Measurements from ENCODE around the gene STARD3. TPM values are rescaled to one million over a fixed set of nuclear protein-coding genes. Genes with fewer than 3 reads are reported as not detected.
"Not testable (repeated sequence)": the region's sequence is repeated elsewhere in the genome, so short reads cannot be mapped to it uniquely, and the experiment has no call there.

Gene STARD3
- polyA plus RNA-seq, 2 of the 4 experiments (the other 2 are of a cell fraction): 54.6 to 56.0 TPM

- H3K27ac ChIP-seq: no peak overlapping the region
- ChIA-PET CTCF (interaction anchor here (1.2 to 50.7 kb wide), 4 partner anchors 8 to 61 kb away, joined by 3 to 1391 read pairs (median 120); partner anchors contain the start of genes PNMT, PPP1R1B and STARD3), POLR2A (interaction anchor here (0.5 to 1.2 kb wide), 3 partner anchors 10 to 76 kb away, joined by 3 to 4 read pairs (median 3); partner anchors contain the start of gene PGAP3)
- H3K4me1 ChIP-seq: peaks cover 41% of the 10 kb centered on the region
- H3K9me3 ChIP-seq: no peaks in the 10 kb centered on the region
- DNase-seq (ENCODE audit: low read depth in 1 of 2, low spot score in 1 of 2): no peak
- TF ChIP-seq MAFK (IDR thresholded peaks at IDR 0.05; ENCODE audit: partially characterized antibody) (no peak), CTCF (IDR thresholded peaks at IDR 0.05) (no peak), CBX8 (IDR thresholded peaks at IDR 0.05) (no peak), NFE2L2 (conservative IDR thresholded peaks at IDR 0.05; ENCODE audit: low read length) (no peak), CHD2 (IDR thresholded peaks at IDR 0.05; ENCODE audit: low read length, partially characterized antibody) (no peak), FOSB (CRISPR knock-in tag; IDR thresholded peaks at IDR 0.05) (no peak), RNF2 (IDR thresholded peaks at IDR 0.05; ENCODE audit: borderline replicate concordance, low read depth) (no peak)
- ATAC-seq: no peak
- H3K4me3 ChIP-seq: no peak overlapping the region
- no peak overlapping the region for H3K4me2 ChIP-seq
- FAIRE-seq: no peak
- WGBS (ENCODE audit: missing lambda C conversion rate): 95% methylated on average over 5 of the region's 5 CpGs
These were observed 61.0 kb downstream of the STARD3 start for GRCh38 chr17:39697961-39698360.

- H3K9me3 ChIP-seq; FAIRE-seq; DNase-seq (ENCODE audit: low read depth in 1 of 2, low spot score in 1 of 2); ATAC-seq: not testable (repeated sequence)
- 44% methylated on average over 11 of the region's 11 CpGs for WGBS (ENCODE audit: missing lambda C conversion rate)
- ChIA-PET CTCF (interaction anchor here (0.6 to 50.7 kb wide), 13 partner anchors 9 to 783 kb away, joined by 3 to 1391 read pairs (median 6); partner anchors contain the start of genes MIEN1, PGAP3, PNMT and PPP1R1B), POLR2A (interaction anchor here (0.9 to 2.7 kb wide), 9 partner anchors 9 to 47 kb away, joined by 3 to 60 read pairs (median 5); partner anchors contain the start of genes MIEN1 and PGAP3)
- Histone ChIP-seq H3K4me1 (peaks cover 54% of the 10 kb centered on the region), H3K27ac (peak overlapping the region; percentile 79 to 97), H3K4me3 (peak overlapping the region; percentile 78), H3K4me2 (peak overlapping the region; percentile 81)
These were observed 62.3 kb downstream of the STARD3 start for GRCh38 chr17:39699157-39699817.

- peak; percentile 59 for FAIRE-seq
- Histone ChIP-seq H3K9me3 (no peaks in the 10 kb centered on the region), H3K4me3 (peak within 1 kb of the TSS; percentile 78), H3K4me1 (peaks cover 59% of the 10 kb centered on the region), H3K27ac (peak within 1 kb of the TSS; percentile 79 to 97), H3K4me2 (peak within 1 kb of the TSS; percentile 81)
- WGBS (ENCODE audit: missing lambda C conversion rate): under 1% methylated on average over 19 of the region's 20 CpGs
- ChIA-PET CTCF (interaction anchor here (0.6 to 50.7 kb wide), 15 partner anchors 9 to 783 kb away, joined by 3 to 1391 read pairs (median 6); partner anchors contain the start of genes MIEN1, PGAP3, PNMT and PPP1R1B), POLR2A (interaction anchor here (0.8 to 2.7 kb wide), 11 partner anchors 9 to 47 kb away, joined by 3 to 60 read pairs (median 4); partner anchors contain the start of genes MIEN1 and PGAP3)
- peak; percentile 92 to 93 for DNase-seq (ENCODE audit: low read depth in 1 of 2, low spot score in 1 of 2)
- TF ChIP-seq MYC (IDR thresholded peaks at IDR 0.05; ENCODE audit: borderline replicate concordance, low read length) (no peak), JUN (IDR thresholded peaks at IDR 0.05) (peak in 1 of 2 experiments; percentile 57; a peak in 2 of 5 replicates), POLR2A (IDR thresholded peaks at IDR 0.05; ENCODE audit: low read length) (peak; percentile 77), MAZ (IDR thresholded peaks at IDR 0.05; ENCODE audit: borderline replicate concordance, low read depth, low read length) (peak; percentile 97), MAX (IDR thresholded peaks at IDR 0.05) (peak; percentile 62; the same call in 1 of the 2 replicates), PHF8 (IDR thresholded peaks at IDR 0.05; ENCODE audit: borderline replicate concordance, low read depth) (peak; percentile 53; the same call in 1 of the 2 replicates), E2F6 (IDR thresholded peaks at IDR 0.05; ENCODE audit: borderline replicate concordance, low read depth) (0 out of 2 replicates have a peak, but pooled peaks have one; percentile 28), MAFK (IDR thresholded peaks at IDR 0.05; ENCODE audit: partially characterized antibody) (no peak), BCL3 (IDR thresholded peaks at IDR 0.05) (peak; percentile 62; the same call in 1 of the 3 replicates), FOXS1 (CRISPR knock-in tag; IDR thresholded peaks at IDR 0.05) (no peak), EHMT2 (IDR thresholded peaks at IDR 0.05; ENCODE audit: low read depth) (no peak), ELK1 (IDR thresholded peaks at IDR 0.05; ENCODE audit: low read depth, low read length) (no peak), ATOH8 (CRISPR knock-in tag; IDR thresholded peaks at IDR 0.05; ENCODE audit: low read depth) (no peak), EHF (CRISPR knock-in tag; IDR thresholded peaks at IDR 0.05) (no peak)
- peak; percentile 71 to 87 for ATAC-seq
These were observed 62.8 kb downstream of the STARD3 start, which contains the start of gene ERBB2 for GRCh38 chr17:39699818-39700147. TSS of gene ERBB2 (plus strand) at chr17:39700064. CDS start at chr17:39700239, 175 bp downstream.
